NCI-H1930 (cell line): Measurements from ENCODE around the gene KIF24.
"Not testable (repeated sequence)": the region's sequence is repeated elsewhere in the genome, so short reads cannot be mapped to it uniquely, and the experiment has no call there.

Experiments used
- DNase-seq, 2 experiments: peaks; one replicate each; lab custom pipeline; 2025; lab: John Stamatoyannopoulos, UW

KIF24 gene, protein sequence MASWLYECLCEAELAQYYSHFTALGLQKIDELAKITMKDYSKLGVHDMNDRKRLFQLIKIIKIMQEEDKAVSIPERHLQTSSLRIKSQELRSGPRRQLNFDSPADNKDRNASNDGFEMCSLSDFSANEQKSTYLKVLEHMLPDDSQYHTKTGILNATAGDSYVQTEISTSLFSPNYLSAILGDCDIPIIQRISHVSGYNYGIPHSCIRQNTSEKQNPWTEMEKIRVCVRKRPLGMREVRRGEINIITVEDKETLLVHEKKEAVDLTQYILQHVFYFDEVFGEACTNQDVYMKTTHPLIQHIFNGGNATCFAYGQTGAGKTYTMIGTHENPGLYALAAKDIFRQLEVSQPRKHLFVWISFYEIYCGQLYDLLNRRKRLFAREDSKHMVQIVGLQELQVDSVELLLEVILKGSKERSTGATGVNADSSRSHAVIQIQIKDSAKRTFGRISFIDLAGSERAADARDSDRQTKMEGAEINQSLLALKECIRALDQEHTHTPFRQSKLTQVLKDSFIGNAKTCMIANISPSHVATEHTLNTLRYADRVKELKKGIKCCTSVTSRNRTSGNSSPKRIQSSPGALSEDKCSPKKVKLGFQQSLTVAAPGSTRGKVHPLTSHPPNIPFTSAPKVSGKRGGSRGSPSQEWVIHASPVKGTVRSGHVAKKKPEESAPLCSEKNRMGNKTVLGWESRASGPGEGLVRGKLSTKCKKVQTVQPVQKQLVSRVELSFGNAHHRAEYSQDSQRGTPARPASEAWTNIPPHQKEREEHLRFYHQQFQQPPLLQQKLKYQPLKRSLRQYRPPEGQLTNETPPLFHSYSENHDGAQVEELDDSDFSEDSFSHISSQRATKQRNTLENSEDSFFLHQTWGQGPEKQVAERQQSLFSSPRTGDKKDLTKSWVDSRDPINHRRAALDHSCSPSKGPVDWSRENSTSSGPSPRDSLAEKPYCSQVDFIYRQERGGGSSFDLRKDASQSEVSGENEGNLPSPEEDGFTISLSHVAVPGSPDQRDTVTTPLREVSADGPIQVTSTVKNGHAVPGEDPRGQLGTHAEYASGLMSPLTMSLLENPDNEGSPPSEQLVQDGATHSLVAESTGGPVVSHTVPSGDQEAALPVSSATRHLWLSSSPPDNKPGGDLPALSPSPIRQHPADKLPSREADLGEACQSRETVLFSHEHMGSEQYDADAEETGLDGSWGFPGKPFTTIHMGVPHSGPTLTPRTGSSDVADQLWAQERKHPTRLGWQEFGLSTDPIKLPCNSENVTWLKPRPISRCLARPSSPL (N-terminal part only)

DNA sequence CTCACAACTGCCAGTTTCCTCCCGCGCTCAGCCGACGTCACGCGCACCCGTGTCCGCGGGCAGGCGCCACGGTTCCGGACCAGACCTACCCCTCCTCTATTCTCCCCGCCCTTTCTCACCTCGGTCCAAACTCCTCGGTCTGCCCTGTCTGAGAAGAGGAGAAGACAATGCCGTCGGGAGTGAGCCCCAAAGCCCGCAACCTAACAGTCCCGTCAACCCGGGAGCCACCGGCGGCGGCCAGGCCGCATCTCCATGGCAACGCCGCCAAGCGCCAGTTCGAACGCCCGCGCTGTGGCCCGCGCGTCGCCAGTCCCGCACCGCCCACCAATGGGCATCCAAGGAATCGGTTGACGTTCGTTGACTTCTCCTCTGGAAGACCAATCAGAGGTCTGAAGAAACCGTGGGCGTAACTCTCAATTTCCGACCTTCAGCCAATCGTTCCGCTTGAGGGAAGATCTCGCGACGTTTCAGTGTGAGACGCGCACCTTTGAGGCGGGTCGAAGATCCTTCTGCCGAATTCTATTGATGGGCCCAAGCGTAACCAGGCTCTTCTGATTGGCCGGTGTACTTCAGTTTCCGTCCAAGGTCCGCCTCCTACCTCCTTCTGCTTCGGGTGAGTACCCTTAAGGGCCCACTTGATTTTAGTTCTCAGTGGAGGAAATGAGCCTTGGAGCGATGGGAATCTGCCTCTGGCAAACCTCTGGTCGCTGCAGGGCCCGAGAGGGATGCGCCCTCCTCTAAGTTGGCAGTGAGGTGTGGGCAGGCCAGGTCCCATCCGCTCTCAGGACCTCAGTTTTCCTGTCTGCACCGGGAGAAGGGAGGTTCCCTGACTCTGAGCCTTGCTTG lies at the start of gene KIF24, which contains the start of gene NUDT2:
TSS of gene KIF24 (minus strand) at position 282 of the 846 bp plus-strand sequence. CDS start 17,922 bp downstream, outside the sequence.
TSS of gene NUDT2 (plus strand) at position 583 of the 846 bp plus-strand sequence. CDS start 9,471 bp downstream, outside the sequence.
- peak; percentile 100 for DNase-seq

- no peak for DNase-seq
Measured at GRCh38 chr9:34378376-34379060, 49.5 kb upstream of the KIF24 start.

DNA sequence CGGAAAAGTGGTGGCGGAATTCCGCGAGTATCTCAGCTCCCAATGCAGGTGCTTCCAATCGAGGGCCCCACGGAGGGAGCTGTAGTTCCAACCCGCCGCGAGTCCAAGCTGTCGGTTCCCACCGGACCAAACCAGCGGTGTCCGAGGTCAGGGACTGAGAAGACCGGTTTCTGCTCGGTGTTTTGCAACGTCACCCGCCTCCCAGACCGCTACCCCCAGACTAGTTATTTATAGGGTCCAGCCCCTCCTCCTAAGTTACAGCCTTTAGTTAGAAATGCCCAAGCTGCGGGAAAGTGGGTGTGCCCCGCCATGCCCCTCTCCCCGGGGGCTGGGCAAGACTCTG lies 48.3 kb upstream of the KIF24 start:
- no peak for DNase-seq

DNA sequence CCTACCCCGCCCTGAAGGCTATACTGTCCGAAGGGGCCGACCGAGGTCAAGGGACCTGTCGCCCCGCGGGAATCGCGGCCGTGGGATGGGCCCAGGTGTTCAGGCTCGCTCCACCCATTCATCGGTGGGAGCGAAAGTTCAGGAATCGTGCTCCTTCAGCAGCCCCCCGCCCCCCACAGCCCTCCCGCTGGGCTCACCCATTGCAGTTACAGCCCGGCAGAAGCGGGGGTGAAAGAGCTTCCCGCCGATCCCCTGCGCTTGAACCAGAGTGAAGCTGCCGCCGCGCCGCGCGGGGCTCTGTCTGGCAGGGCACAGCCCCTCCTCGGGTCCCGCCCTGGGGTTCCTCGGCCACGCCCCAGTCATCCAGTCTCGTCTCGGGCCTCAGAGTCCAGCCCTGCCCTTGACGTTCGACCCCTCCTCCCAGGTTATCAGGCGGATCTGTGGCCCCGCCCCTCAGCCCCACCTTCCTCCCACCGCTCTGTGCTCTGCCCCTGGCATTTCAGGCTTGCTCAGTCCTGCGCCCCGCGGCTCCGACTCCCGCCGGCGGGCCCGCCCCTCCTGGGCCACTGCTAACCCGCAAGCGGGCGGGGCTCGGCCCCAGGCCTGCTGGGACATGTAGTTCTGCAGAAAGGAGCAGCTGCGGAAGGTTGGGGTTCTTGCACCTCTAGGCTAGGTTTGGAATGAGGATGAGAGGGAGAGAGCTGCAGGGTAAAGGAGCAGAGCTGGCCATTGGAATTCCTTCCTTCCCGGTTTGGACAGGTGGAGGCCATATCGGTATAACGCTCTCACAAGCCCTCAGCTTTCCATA lies 47.7 kb upstream of the KIF24 start, which contains the start of gene MYORG:
TSS of gene MYORG (minus strand) at position 303 of the 808 bp plus-strand sequence. CDS start 3,955 bp downstream, outside the sequence.
- peak; percentile 95 to 97 for DNase-seq

- DNase-seq = peak in 1 of 2 experiments; percentile 51
Measured at GRCh38 chr9:34375901-34376595, 47.0 kb upstream of the KIF24 start.

DNA sequence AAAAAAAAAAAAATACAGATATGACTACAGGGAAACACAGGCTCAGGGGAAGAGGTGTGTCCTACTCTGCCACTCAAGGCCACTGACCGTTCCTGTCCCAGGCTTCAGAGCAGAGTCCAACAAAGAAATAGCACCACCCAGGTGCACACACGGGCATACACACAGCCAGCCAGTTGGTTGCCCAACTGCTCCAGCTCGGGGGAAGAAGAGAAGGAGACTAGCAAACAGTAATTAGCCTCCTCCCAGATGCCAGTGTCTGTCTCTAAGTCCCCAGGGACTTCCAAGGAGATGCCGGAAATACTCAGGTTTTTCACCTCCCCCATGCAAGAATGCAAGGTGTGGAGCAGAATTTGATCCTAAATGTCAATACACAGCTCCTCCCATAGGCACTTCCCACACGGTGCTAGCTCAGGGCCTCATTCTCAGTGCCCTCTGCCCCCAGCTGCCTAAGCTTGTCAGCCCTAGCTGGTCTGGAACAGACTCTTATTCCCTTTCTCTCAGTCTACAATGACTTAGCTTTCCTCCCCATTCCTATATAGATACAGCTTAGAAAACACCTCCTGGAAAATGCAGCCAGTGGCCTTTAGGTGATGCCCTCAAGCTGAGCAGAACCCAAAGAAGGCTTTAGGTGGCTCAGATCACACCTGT lies 46.0 kb upstream of the KIF24 start:
- DNase-seq = no peak

DNA sequence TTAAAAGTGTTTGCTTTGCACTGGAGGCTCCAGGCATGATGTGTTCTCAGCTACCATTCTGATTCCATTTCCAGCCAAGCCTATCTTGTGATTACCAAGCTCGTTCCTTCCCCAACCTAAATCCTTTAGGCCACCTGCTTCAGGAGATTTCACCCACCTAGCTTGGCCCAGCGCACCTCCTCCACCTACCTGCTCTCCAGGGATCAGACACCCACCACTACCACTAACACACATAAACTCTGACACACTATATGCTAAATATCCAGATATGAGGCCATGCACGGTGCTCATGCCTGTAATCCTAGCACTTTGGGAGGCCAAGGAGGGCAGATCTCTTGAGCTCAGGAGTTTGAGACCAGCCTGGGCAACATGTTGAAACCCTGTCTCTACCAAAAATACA lies 45.3 kb upstream of the KIF24 start:
- no peak for DNase-seq

GRCh38 chr9:34373749-34374148 lies 44.7 kb upstream of the KIF24 start:
- DNase-seq = no peak

- no peak for DNase-seq
Measured at GRCh38 chr9:34372467-34373011, 43.5 kb upstream of the KIF24 start.

DNA sequence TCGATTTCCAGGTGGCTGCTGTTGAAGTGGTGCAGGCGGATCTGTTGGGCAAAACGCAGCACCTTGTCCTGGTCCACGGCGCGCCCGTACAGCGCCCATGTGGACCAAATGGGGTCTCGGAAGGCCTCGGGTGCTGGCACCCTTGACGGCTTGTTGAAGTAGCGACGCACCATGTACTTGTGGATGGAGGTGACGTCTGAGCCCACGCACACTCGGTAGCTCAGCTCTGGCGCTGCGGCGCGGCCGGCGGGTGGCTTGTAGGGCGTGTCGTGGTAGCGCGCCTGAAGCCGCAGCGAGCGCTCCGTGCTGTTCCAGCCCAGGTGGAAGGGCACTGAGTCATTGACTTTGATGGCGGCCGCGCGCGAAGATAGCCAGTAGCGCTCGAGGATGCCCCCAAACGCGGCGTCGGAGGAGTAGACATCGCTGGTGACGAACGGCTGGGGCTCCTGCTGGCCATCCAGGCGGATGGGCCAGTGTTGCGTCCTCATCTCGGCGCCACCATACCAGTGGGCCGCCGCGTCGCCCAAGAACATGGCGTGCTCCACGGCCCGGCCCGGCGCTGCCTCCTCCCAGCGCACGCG lies 42.9 kb upstream of the KIF24 start:
- DNase-seq = no peak

GRCh38 chr9:34370970-34371880 lies 42.2 kb upstream of the KIF24 start:
- no peak for DNase-seq

GRCh38 chr9:34370335-34370969 lies 41.4 kb upstream of the KIF24 start:
- no peak for DNase-seq

GRCh38 chr9:34369636-34370035 lies 40.6 kb upstream of the KIF24 start:
- DNase-seq = no peak

DNA sequence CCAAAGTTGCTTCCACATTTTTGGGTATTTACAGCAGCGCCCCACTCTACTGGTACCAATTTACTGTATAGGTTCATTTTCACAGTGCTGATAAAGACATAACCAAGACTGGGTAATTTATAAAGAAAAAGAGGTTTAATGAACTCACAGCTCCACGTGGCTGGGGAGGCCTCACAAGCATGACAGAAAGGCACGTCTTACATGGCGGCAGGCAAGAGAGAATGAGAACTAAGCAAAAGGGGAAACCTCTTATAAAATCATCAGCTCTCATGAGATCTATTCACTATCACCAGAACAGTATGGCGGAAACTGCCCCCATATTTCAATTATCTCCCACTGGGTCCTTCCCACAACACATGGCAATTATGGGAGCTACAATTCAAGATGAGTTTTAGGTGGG lies 39.7 kb upstream of the KIF24 start:
- not testable (repeated sequence) for DNase-seq

DNA sequence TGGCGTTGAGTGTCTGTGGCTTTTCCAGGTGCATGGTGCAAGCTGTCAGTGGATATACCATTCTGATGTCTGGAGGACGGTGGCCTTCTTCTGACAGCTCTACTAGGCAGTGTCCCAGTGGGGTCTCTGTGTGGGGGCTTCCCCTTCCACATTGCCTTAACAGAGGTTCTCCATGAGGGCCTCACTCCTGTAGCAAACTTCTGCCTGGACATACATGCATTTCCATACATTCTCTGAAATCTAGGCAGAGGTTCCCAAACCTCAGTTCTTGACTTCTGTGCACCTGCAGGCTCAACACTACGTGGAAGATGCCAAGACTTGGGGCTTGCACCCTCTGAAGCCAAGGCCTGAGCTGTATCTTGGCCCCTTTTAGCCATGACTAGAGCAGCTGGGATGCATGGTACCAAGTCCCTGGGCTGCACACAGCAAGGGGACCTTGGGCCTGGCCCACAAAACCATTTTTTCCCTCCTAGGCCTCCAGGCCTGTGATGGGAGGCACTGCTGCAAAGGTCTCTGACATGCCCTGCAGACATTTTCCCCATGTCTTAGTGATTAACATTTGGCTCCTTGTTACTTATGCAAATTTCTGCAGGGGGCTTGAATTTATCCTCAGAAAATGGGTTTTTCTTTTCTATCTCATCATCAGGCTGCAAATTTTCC lies 38.8 kb upstream of the KIF24 start:
- DNase-seq = not testable (repeated sequence)

DNA sequence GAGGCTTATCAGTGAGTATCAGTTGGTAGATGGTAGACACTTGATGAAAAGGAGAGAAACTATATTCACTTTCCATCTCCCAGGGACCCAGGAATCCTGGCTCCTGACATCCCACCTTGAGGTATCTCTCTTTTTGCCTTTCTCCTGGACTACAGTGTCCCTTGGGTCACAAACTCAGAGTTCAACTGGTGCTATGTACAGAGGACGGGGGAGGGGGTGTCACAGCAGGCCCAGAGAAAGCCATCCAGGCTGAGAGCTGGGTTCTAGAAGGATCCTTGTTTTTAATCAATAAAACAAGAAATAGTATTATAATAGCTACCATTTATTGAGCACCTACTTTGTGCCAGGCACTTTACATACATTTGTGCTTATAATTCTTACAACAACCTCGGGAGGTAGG lies 37.3 kb upstream of the KIF24 start:
- no peak for DNase-seq
